MG63 (cell line): ENCODE results near the gene OR1I1. TPM values are rescaled to one million over a fixed set of nuclear protein-coding genes. Genes with fewer than 3 reads are reported as not detected.
A peak's percentile ranks its signal among the peaks of the same experiment; 100 is the strongest.

ENCODE experiments used
- DNase-seq: peaks from one replicate; pipeline ENCODE4 v3.0.0-alpha.2; 2020
- H3K27me3 ChIP-seq: fragments of 250-450 bp; sonication (Bioruptor Pico); 2 replicates; pipeline ENCODE4 v1.5.1; 2020; ENCODE audit warnings: mild to moderate bottlenecking, moderate library complexity
- H3K36me3 ChIP-seq: fragments of 250-450 bp; sonication (Bioruptor Pico); 2 replicates; pipeline ENCODE4 v1.5.1; 2020; ENCODE audit warnings: mild to moderate bottlenecking, moderate library complexity
- H3K4me3 ChIP-seq: fragments of 250-450 bp; sonication (Bioruptor Pico); 2 replicates; pipeline ENCODE4 v1.5.1; 2020; ENCODE audit warnings: mild to moderate bottlenecking, moderate library complexity
- H3K9me3 ChIP-seq: fragments of 250-450 bp; sonication (Bioruptor Pico); 2 replicates; pipeline ENCODE4 v1.5.1; 2020; ENCODE audit warnings: mild to moderate bottlenecking, moderate library complexity
- total RNA-seq: library from RNA; depleted of rRNA; stranded (reverse); fragments of >200 nt; shearing (Covaris generic); gene quantifications from 2 replicates; pipeline ENCODE4 v1.2.3, GENCODE V29; 2014; ENCODE audit warnings: low replicate concordance

OR1I1 gene
- total RNA-seq, 1 experiment from 2014 or later, result not detected

GRCh38 chr19:15110418-15110815 lies 28.4 kb downstream of the OR1I1 start:
- Histone ChIP-seq H3K4me3 (no peak overlapping the region), H3K9me3 (peaks cover 6% of the 10 kb centered on the region), H3K27me3 (no peaks in the 10 kb centered on the region), H3K36me3 (peaks cover 75% of the 10 kb centered on the region)
- DNase-seq, result no peak

GRCh38 chr19:15111758-15112157 lies 29.7 kb downstream of the OR1I1 start:
- no peak overlapping the region for H3K4me3 ChIP-seq
- no peaks in the 10 kb centered on the region for H3K9me3 ChIP-seq
- peaks cover 88% of the 10 kb centered on the region for H3K36me3 ChIP-seq
- H3K27me3 ChIP-seq, result no peaks in the 10 kb centered on the region
- DNase-seq, result no peak

GRCh38 chr19:15112385-15112784 lies 30.4 kb downstream of the OR1I1 start:
- no peaks in the 10 kb centered on the region for H3K9me3 ChIP-seq
- no peak for DNase-seq
- H3K36me3 ChIP-seq, result peaks cover 95% of the 10 kb centered on the region
- no peaks in the 10 kb centered on the region for H3K27me3 ChIP-seq
- H3K4me3 ChIP-seq, result no peak overlapping the region

- no peak overlapping the region for H3K4me3 ChIP-seq
- H3K9me3 ChIP-seq, result no peaks in the 10 kb centered on the region
- H3K36me3 ChIP-seq, result peaks cover 99% of the 10 kb centered on the region
- no peaks in the 10 kb centered on the region for H3K27me3 ChIP-seq
- DNase-seq, result no peak
These were observed 31.5 kb downstream of the OR1I1 start for GRCh38 chr19:15113245-15114152.

GRCh38 chr19:15114153-15114540 lies 32.1 kb downstream of the OR1I1 start:
- peaks cover 99% of the 10 kb centered on the region for H3K36me3 ChIP-seq
- no peaks in the 10 kb centered on the region for H3K9me3 ChIP-seq
- peak; percentile 92 for DNase-seq
- no peaks in the 10 kb centered on the region for H3K27me3 ChIP-seq
- no peak overlapping the region for H3K4me3 ChIP-seq

- Histone ChIP-seq H3K27me3 (no peaks in the 10 kb centered on the region), H3K4me3 (no peak overlapping the region), H3K9me3 (no peaks in the 10 kb centered on the region), H3K36me3 (peaks cover 99% of the 10 kb centered on the region)
- peak; percentile 61 for DNase-seq
These were observed 33.1 kb downstream of the OR1I1 start for GRCh38 chr19:15115080-15115479.

GRCh38 chr19:15115762-15116615 lies 34.0 kb downstream of the OR1I1 start:
- H3K4me3 ChIP-seq, result no peak overlapping the region
- no peaks in the 10 kb centered on the region for H3K27me3 ChIP-seq
- no peak for DNase-seq
- no peaks in the 10 kb centered on the region for H3K9me3 ChIP-seq
- H3K36me3 ChIP-seq, result peaks cover 99% of the 10 kb centered on the region

GRCh38 chr19:15116856-15117255 lies 34.8 kb downstream of the OR1I1 start:
- Histone ChIP-seq H3K27me3 (no peaks in the 10 kb centered on the region), H3K9me3 (no peaks in the 10 kb centered on the region), H3K4me3 (no peak overlapping the region), H3K36me3 (peaks cover 96% of the 10 kb centered on the region)
- DNase-seq, result no peak

GRCh38 chr19:15118248-15118647 lies 36.2 kb downstream of the OR1I1 start:
- H3K36me3 ChIP-seq, result peaks cover 95% of the 10 kb centered on the region
- no peaks in the 10 kb centered on the region for H3K9me3 ChIP-seq
- DNase-seq, result no peak
- H3K27me3 ChIP-seq, result no peaks in the 10 kb centered on the region
- no peak overlapping the region for H3K4me3 ChIP-seq

- no peak for DNase-seq
- peaks cover 93% of the 10 kb centered on the region for H3K36me3 ChIP-seq
These were observed 36.9 kb downstream of the OR1I1 start for GRCh38 chr19:15118789-15119494.

GRCh38 chr19:15120135-15121026 lies 38.4 kb downstream of the OR1I1 start:
- Histone ChIP-seq H3K36me3 (peaks cover 83% of the 10 kb centered on the region), H3K9me3 (no peaks in the 10 kb centered on the region)
- DNase-seq, result no peak

More at GRCh38 chr19:15118789-15119494, 36.9 kb downstream of the OR1I1 start:
- Histone ChIP-seq H3K4me3 (no peak overlapping the region), H3K9me3 (no peaks in the 10 kb centered on the region), H3K27me3 (no peaks in the 10 kb centered on the region)

GRCh38 chr19:15122331-15123030 lies 40.5 kb downstream of the OR1I1 start:
- Histone ChIP-seq H3K4me3 (no peak overlapping the region), H3K9me3 (no peaks in the 10 kb centered on the region), H3K36me3 (peaks cover 62% of the 10 kb centered on the region), H3K27me3 (no peaks in the 10 kb centered on the region)
- no peak for DNase-seq

More at GRCh38 chr19:15120135-15121026, 38.4 kb downstream of the OR1I1 start:
- no peaks in the 10 kb centered on the region for H3K27me3 ChIP-seq
- H3K4me3 ChIP-seq, result no peak overlapping the region

- DNase-seq, result no peak
- H3K4me3 ChIP-seq, result no peak overlapping the region
- no peaks in the 10 kb centered on the region for H3K27me3 ChIP-seq
- peaks cover 54% of the 10 kb centered on the region for H3K36me3 ChIP-seq
- H3K9me3 ChIP-seq, result no peaks in the 10 kb centered on the region
These were observed 41.2 kb downstream of the OR1I1 start for GRCh38 chr19:15123031-15123890.

GRCh38 chr19:15123900-15124299 lies 41.9 kb downstream of the OR1I1 start:
- Histone ChIP-seq H3K36me3 (peaks cover 48% of the 10 kb centered on the region), H3K4me3 (peak overlapping the region; percentile 73), H3K9me3 (no peaks in the 10 kb centered on the region), H3K27me3 (no peaks in the 10 kb centered on the region)
- peak; percentile 89 for DNase-seq
